B cell (primary cell): ENCODE results near the gene PERCC1. TPM values are rescaled to one million over a fixed set of nuclear protein-coding genes. Genes with fewer than 3 reads are reported as not detected.

Experiments used
- ATAC-seq: fragments of 200-7000 bp; cut with Tn5 transposase; one replicate; pipeline ENCODE4 v1.10.0; 2021; ENCODE audit warnings: low read depth, mild to moderate bottlenecking, moderate number of reproducible peaks, moderate library complexity
- CTCF ChIA-PET: fragments of 350-600 bp; sonication (Branson Sonifier 250); formaldehyde crosslinking; loops from one replicate; lab custom pipeline; 2021; ENCODE audit warnings: antibody characterized with exemption, inconsistent platforms; lab: Charles Lee
- POLR2A ChIA-PET: fragments of 350-600 bp; sonication (Branson Sonifier 250); formaldehyde crosslinking; loops from one replicate; lab custom pipeline; 2021; ENCODE audit warnings: antibody characterized with exemption; lab: Charles Lee
- DNase-seq: peaks from one replicate; pipeline ENCODE4 v3.0.0; 2013
- H2AFZ ChIP-seq: 2 replicates; pipeline ENCODE4 v1.6.1; 2012; ENCODE audit warnings: mild to moderate bottlenecking, low read depth, low read length; ENCODE audit not compliant: insufficient read depth, poor library complexity, severe bottlenecking
- H3K27ac ChIP-seq, 2 donors: 1 replicate in 1 of 2; 2 replicates in 1 of 2; pipeline ENCODE4 v1.5.1; 2012 to 2013; ENCODE audit warnings: low read length in 2 of 2, mild to moderate bottlenecking in 2 of 2, moderate library complexity in 1 of 2
- H3K27me3 ChIP-seq, 4 experiments: fragments of 200-600 bp in 1 of 4; sonication (generic) in 1 of 4; replicated peaks in 1 of 4; 1 replicate in 2 of 4; 2 replicates in 2 of 4; pipeline versions ENCODE4 v1.6.1 to v1.7.0; 2013 to 2016; ENCODE audit warnings: low read length in 3 of 4, mild to moderate bottlenecking in 2 of 4, mixed read lengths in 1 of 4, moderate library complexity in 1 of 4; ENCODE audit not compliant: insufficient read depth in 4 of 4, control insufficient read depth in 3 of 4; ENCODE audit errors: control extremely low read depth in 1 of 4
- H3K36me3 ChIP-seq, 2 experiments: replicated peaks in 1 of 2; 1 replicate in 1 of 2; 2 replicates in 1 of 2; pipeline versions ENCODE4 v1.6.1 to v1.7.1; 2013; ENCODE audit warnings: low read length in 1 of 2; ENCODE audit not compliant: insufficient read depth in 2 of 2, control insufficient read depth in 1 of 2; ENCODE audit errors: control extremely low read depth in 1 of 2, extremely low read depth in 1 of 2
- H3K4me1 ChIP-seq, 2 donors: fragments of 200-600 bp in 1 of 2; sonication (generic) in 1 of 2; 1 replicate in 1 of 2; 2 replicates in 1 of 2; pipeline versions ENCODE4 v1.5.1 to v1.6.1; 2013 to 2017; ENCODE audit warnings: low read length in 2 of 2; ENCODE audit not compliant: control insufficient read depth in 2 of 2, insufficient read depth in 2 of 2
- H3K4me2 ChIP-seq: replicated peaks from 2 replicates; pipeline ENCODE3; 2012; ENCODE audit warnings: mild to moderate bottlenecking, low read depth, low read length; ENCODE audit not compliant: poor library complexity, severe bottlenecking
- H3K4me3 ChIP-seq, 5 experiments: fragments of 200-600 bp in 1 of 5; sonication (generic) in 1 of 5; 1 replicate in 3 of 5; 2 replicates in 2 of 5; pipeline versions ENCODE4 v1.5.1 to v1.7.0; 2011 to 2016; ENCODE audit warnings: low read length in 4 of 5, mild to moderate bottlenecking in 4 of 5, low read depth in 2 of 5, control low read depth in 1 of 5, moderate library complexity in 1 of 5; ENCODE audit not compliant: insufficient read depth in 1 of 5; ENCODE audit errors: control extremely low read depth in 1 of 5, extremely low read depth in 1 of 5
- H3K79me2 ChIP-seq: fragments of 200-600 bp; sonication (generic); one replicate; pipeline ENCODE4 v1.6.0; 2016; ENCODE audit warnings: low read length; ENCODE audit not compliant: control insufficient read depth, insufficient read depth
- H3K9ac ChIP-seq: fragments of 200-600 bp; sonication (generic); 2 replicates; pipeline ENCODE4 v1.6.1; 2017; ENCODE audit warnings: mild to moderate bottlenecking, low read length, moderate library complexity
- H3K9me3 ChIP-seq, 3 donors: one replicate each; pipeline versions ENCODE4 v1.6.1 to v1.7.1; 2013; ENCODE audit warnings: low read length in 2 of 3; ENCODE audit not compliant: control insufficient read depth in 2 of 3, insufficient read depth in 1 of 3; ENCODE audit errors: control extremely low read depth in 1 of 3
- H4K20me1 ChIP-seq: 2 replicates; pipeline ENCODE4 v1.6.0; 2012; ENCODE audit warnings: mild to moderate bottlenecking, low read length; ENCODE audit not compliant: insufficient read depth, control insufficient read depth, poor library complexity, severe bottlenecking
- H3K27ac Mint-ChIP-seq: one replicate; pipeline ENCODE4 v1.8.0; 2021; ENCODE audit warnings: mixed read lengths
- H3K27me3 Mint-ChIP-seq: one replicate; pipeline ENCODE4 v1.8.0; 2021; ENCODE audit warnings: mixed read lengths
- H3K4me1 Mint-ChIP-seq: one replicate; pipeline ENCODE4 v1.8.0; 2021; ENCODE audit warnings: mixed read lengths
- H3K4me3 Mint-ChIP-seq: one replicate; pipeline ENCODE4 v1.8.0; 2021; ENCODE audit warnings: mixed read lengths
- H3K9me3 Mint-ChIP-seq: one replicate; pipeline ENCODE4 v1.8.0; 2022; ENCODE audit warnings: mixed read lengths; ENCODE audit not compliant: insufficient read depth
- CTCF ChIP-seq: fragments of 200-600 bp; IDR thresholded peaks from one replicate; pipeline ENCODE4 v1.8.0; 2022; ENCODE audit warnings: antibody characterized with exemption, mild to moderate bottlenecking
- EZH2 ChIP-seq: IDR thresholded peaks from 2 replicates; pipeline ENCODE4 v1.6.1; 2012; ENCODE audit warnings: borderline replicate concordance, low read depth, mild to moderate bottlenecking, moderate library complexity, low read length; ENCODE audit not compliant: insufficient read depth, poor library complexity, severe bottlenecking
- WGBS: methylation state at CpG from one replicate; pipeline ENCODE4 v1.1.5; 2013; ENCODE audit warnings: missing lambda C conversion rate; ENCODE audit not compliant: insufficient coverage; 5-methylcytosine and 5-hydroxymethylcytosine counted together
- intact Hi-C: fragments of 100-400 bp; cut with micrococcal nuclease; formaldehyde crosslinking; loops from one replicate; pipeline ENCODE4 v1.10.0; 2022
- polyA plus RNA-seq: library from polyadenylated mRNA; depleted of rRNA; stranded (reverse); fragments of >200 nt; gene quantifications from 2 replicates; pipeline ENCODE4 v1.2.3, GENCODE V29; 2012
- total RNA-seq, 2 donors: library from RNA; stranded (reverse); fragments of 120-200 nt in 1 of 2; gene quantifications; 1 replicate in 1 of 2; 2 replicates in 1 of 2; pipeline versions ENCODE4 v1.2.3 to v1.2.4, GENCODE V29; 2013 to 2022

The PERCC1 gene
- total and polyA plus RNA-seq, 2 donors (not counting 1 experiment from before 2014, with no cell fraction given): 0.46 to 0.64 TPM

GRCh38 chr16:1481906-1482835, 51.3 kb downstream of the PERCC1 start:
- H4K20me1 ChIP-seq: no peaks in the 10 kb centered on the region
- no peaks in the 10 kb centered on the region for H3K36me3 ChIP-seq
- CTCF ChIA-PET: interaction anchor here (0.8 to 2.6 kb wide), 2 partner anchors 11 kb away, joined by 3 to 9 read pairs; partner anchors contain the start of gene TELO2
- no peak overlapping the region for H3K9ac ChIP-seq
- H3K4me3 ChIP-seq: no peak overlapping the region
- 96% methylated on average over 20 of the region's 28 CpGs for WGBS
- H3K4me1 ChIP-seq: peaks cover 24 to 37% of the 10 kb centered on the region in 2 donors
- Mint-ChIP-seq H3K27ac (peak overlapping the region; percentile 48), H3K4me3 (peak overlapping the region; percentile 4), H3K9me3 (no peaks in the 10 kb centered on the region), H3K27me3 (no peaks in the 10 kb centered on the region), H3K4me1 (peaks cover 35% of the 10 kb centered on the region)
- TF ChIP-seq EZH2: no peak
- no peak for TF ChIP-seq CTCF
- no peaks in the 10 kb centered on the region for H3K27me3 ChIP-seq
- H3K9me3 ChIP-seq: peaks cover 0 to 27% (median 0%) of the 10 kb centered on the region in 3 donors
- DNase-seq (no peak), ATAC-seq (no peak)
- H3K4me2 ChIP-seq: peak overlapping the region; percentile 53
- no peak overlapping the region for H2AFZ ChIP-seq
- peaks cover 11% of the 10 kb centered on the region for H3K79me2 ChIP-seq
- POLR2A ChIA-PET: interaction anchor here (1.8 kb wide), 1 partner anchor 23 kb away, joined by 12 read pairs; no protein-coding TSS in a partner anchor
- intact Hi-C loops: loop anchor here (2.0 kb wide), 1 partner anchor 61 kb away; the partner anchor contains the start of gene UQCC4
- peak overlapping the region; percentile 41 to 95 for H3K27ac ChIP-seq

Other genes starting within 250 kb of the PERCC1 start
- not detected in 2 replicates for gene TPSG1, start 205.8 kb upstream of the PERCC1 start, total RNA-seq
- not detected in 2 replicates for gene TPSG1, start 205.8 kb upstream of the PERCC1 start, polyA plus RNA-seq
- not detected in 2 replicates for gene TPSB2, start 200.9 kb upstream of the PERCC1 start, total RNA-seq
- not detected in 2 replicates for gene TPSB2, start 200.9 kb upstream of the PERCC1 start, polyA plus RNA-seq
- not detected in 2 replicates for gene TPSAB1, start 190.4 kb upstream of the PERCC1 start, total RNA-seq
- gene TPSAB1, start 190.4 kb upstream of the PERCC1 start, polyA plus RNA-seq: not detected in 2 replicates
- not detected in 2 replicates for gene TPSD1, start 175.0 kb upstream of the PERCC1 start, total RNA-seq
- not detected in 2 replicates for gene TPSD1, start 175.0 kb upstream of the PERCC1 start, polyA plus RNA-seq
- gene UBE2I, start 121.4 kb upstream of the PERCC1 start, total RNA-seq: 253 and 265 TPM in 2 replicates
- gene UBE2I, start 121.4 kb upstream of the PERCC1 start, polyA plus RNA-seq: 152 and 219 TPM in 2 replicates
- gene BAIAP3, start 97.4 kb upstream of the PERCC1 start, total RNA-seq: 130 TPM in 2 replicates
- 67.1 and 119 TPM in 2 replicates for gene BAIAP3, start 97.4 kb upstream of the PERCC1 start, polyA plus RNA-seq
- 42.3 and 43.7 TPM in 2 replicates for gene TSR3, start 79.2 kb upstream of the PERCC1 start, total RNA-seq
- gene TSR3, start 79.2 kb upstream of the PERCC1 start, polyA plus RNA-seq: 31.8 and 35.7 TPM in 2 replicates
- gene GNPTG, start 79.1 kb upstream of the PERCC1 start, total RNA-seq: 69.1 and 76.0 TPM in 2 replicates
- gene GNPTG, start 79.1 kb upstream of the PERCC1 start, polyA plus RNA-seq: 96.4 and 109 TPM in 2 replicates
- gene UNKL, start 16.4 kb upstream of the PERCC1 start, total RNA-seq: 178 and 189 TPM in 2 replicates
- 53.9 and 62.7 TPM in 2 replicates for gene UNKL, start 16.4 kb upstream of the PERCC1 start, polyA plus RNA-seq
- gene UQCC4, start 10.3 kb upstream of the PERCC1 start, total RNA-seq: 11.7 and 13.2 TPM in 2 replicates
- 27.6 and 31.0 TPM in 2 replicates for gene UQCC4, start 10.3 kb upstream of the PERCC1 start, polyA plus RNA-seq
- 12.4 and 16.6 TPM in 2 replicates for gene CCDC154, start 13.5 kb downstream of the PERCC1 start, total RNA-seq
- 14.6 and 22.9 TPM in 2 replicates for gene CCDC154, start 13.5 kb downstream of the PERCC1 start, polyA plus RNA-seq
- 274 and 286 TPM in 2 replicates for gene CLCN7, start 44.0 kb downstream of the PERCC1 start, total RNA-seq
- gene CLCN7, start 44.0 kb downstream of the PERCC1 start, polyA plus RNA-seq: 215 and 280 TPM in 2 replicates
- gene PTX4, start 57.9 kb downstream of the PERCC1 start, total RNA-seq: 0.22 TPM in 1 of 2 replicates, not detected in the other
- gene PTX4, start 57.9 kb downstream of the PERCC1 start, polyA plus RNA-seq: 0.27 and 0.33 TPM in 2 replicates
- gene TELO2, start 62.3 kb downstream of the PERCC1 start, total RNA-seq: 81.9 and 88.4 TPM in 2 replicates
- 136 and 158 TPM in 2 replicates for gene TELO2, start 62.3 kb downstream of the PERCC1 start, polyA plus RNA-seq
- gene TMEM204, start 102.6 kb downstream of the PERCC1 start, total RNA-seq: 0.27 and 0.58 TPM in 2 replicates
- gene TMEM204, start 102.6 kb downstream of the PERCC1 start, polyA plus RNA-seq: 2.3 and 2.7 TPM in 2 replicates
- 12.5 and 15.0 TPM in 2 replicates for gene IFT140, start 181.0 kb downstream of the PERCC1 start, total RNA-seq
- 4.2 and 5.4 TPM in 2 replicates for gene IFT140, start 181.0 kb downstream of the PERCC1 start, polyA plus RNA-seq
- gene CRAMP1, start 181.3 kb downstream of the PERCC1 start, total RNA-seq: 26.6 and 33.9 TPM in 2 replicates
- gene CRAMP1, start 181.3 kb downstream of the PERCC1 start, polyA plus RNA-seq: 21.0 and 29.1 TPM in 2 replicates
- gene JPT2, start 247.2 kb downstream of the PERCC1 start, total RNA-seq: 42.1 and 45.7 TPM in 2 replicates
- gene JPT2, start 247.2 kb downstream of the PERCC1 start, polyA plus RNA-seq: 7.6 and 10.7 TPM in 2 replicates